HG02885 (cell line): Measurements from ENCODE around the gene CCDC85C.

Experiments
- ATAC-seq: cut with Tn5 transposase; IDR thresholded peaks from one replicate; pipeline ENCODE4 v1.9.1; 2021; ENCODE audit warnings: mild to moderate bottlenecking; ENCODE audit not compliant: unreplicated experiment, poor library complexity

The CCDC85C gene

DNA sequence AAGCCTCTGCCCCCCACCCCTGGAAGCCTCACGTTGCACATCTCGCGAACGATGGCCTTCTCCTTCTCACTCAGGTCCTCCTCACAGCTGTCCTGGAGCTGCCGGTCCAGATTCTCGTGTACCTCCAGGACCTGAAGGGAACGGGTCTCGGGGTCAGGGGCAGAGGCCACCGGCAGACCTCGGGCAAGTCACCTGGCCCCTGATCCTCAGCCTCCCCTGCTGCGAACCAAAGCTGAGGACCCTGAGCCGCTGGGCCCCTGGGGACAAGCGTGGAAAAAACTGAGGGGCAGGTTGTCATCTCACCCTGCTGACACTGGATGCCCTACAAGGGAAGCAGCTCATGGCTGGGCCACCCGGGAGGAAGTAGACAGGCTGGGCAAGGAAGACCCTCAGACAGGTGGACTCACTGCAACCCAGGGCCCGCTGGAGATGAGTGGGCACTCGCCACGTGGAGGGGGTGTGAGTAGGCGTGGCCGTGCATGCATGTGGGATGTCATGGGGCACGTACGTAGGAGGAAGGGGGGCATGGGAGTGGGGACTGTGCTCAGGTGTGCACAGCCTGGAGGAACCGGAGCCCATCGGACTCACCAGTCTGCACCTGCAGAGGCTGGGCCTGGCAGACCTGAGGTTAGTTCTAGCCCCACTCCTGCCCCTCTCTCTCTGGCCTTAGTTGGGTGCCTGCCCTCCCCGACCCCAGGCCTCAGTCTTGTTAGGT lies 87.7 kb downstream of the CCDC85C start:
- ATAC-seq = no peak

DNA sequence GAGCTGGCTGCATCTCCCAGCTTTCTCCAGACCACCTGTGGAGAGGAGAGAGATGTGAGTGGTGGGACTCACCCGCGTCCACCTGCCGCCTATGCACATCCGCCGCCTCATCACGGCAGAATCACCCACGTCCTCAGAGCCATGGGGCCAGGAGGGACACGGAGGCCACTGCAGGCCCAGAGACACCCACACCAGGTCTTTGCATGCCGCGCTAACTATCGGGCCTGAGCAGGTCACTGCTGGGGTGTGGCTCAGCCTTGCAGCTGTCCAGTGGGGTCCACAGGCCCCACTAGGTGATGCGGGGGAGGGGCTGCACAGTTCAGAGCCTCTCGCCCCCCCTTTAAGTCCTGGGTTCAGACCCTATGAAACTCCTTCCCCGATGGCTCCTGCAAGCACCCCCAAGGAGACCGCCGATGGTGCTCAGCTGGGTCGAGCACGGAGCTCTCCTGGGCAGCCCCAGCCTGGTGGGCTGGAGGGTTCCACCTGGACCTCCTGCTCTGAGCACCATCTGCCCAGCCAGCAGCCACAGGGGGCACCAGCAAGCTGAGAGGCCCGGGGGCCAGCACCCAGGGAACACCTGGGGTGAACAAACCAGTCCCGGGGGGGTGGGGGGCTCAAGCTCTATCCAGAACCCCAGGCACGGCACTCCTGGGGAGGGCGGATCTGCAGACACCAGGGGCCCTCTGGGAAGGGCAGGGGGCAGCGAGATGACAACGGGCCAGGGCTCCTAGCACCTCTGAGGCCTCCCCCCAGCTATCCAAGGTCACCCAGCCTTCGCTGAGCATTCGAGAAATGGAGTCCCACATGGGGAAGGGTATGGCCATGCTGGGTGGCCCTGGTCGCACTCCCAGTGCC lies 88.5 kb downstream of the CCDC85C start:
- ATAC-seq = no peak

DNA sequence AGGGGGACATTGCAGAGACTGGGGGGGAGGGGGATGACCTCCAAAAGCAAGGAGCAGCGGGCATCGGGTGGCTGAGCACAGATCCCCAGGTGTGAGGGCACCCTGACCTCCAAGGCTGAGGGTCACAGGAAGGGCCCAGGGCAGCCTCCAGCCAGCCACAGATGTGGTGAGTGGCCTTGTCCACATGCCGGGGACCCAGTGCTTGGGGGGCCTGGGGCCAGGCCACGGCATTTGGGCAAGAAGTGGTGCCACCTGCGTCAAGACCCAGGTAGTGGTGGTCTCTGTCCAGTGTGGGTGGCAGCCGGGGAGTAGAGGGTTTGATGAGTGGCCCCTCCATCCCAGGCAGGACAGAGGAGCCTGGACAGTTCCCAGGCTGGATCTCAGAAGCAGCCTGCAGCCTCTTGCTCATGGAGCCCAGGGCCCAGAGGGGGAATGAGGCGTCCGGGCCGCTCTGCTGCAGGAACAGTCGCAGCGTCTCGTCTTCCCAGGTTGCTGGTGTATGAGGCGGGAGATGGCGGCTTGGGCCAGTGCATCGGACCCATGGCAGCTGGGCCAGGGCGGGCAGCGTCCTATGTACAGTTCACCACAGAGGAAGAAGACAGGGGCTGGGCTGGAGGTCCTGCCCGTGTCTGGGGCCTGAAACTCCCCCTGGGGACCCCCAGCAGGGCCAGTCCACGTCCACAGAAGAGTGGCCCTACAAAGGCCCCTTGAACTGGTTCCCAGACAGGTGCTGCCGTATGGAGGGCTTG lies 89.3 kb downstream of the CCDC85C start:
- ATAC-seq = no peak

GRCh38 chr14:99513946-99514551 lies 90.0 kb downstream of the CCDC85C start:
- ATAC-seq = no peak

GRCh38 chr14:99513183-99513694 lies 90.8 kb downstream of the CCDC85C start:
- ATAC-seq = no peak

GRCh38 chr14:99512571-99513182 lies 91.3 kb downstream of the CCDC85C start:
- no peak for ATAC-seq

- no peak for ATAC-seq
Measured at GRCh38 chr14:99512110-99512449, 91.9 kb downstream of the CCDC85C start.

DNA sequence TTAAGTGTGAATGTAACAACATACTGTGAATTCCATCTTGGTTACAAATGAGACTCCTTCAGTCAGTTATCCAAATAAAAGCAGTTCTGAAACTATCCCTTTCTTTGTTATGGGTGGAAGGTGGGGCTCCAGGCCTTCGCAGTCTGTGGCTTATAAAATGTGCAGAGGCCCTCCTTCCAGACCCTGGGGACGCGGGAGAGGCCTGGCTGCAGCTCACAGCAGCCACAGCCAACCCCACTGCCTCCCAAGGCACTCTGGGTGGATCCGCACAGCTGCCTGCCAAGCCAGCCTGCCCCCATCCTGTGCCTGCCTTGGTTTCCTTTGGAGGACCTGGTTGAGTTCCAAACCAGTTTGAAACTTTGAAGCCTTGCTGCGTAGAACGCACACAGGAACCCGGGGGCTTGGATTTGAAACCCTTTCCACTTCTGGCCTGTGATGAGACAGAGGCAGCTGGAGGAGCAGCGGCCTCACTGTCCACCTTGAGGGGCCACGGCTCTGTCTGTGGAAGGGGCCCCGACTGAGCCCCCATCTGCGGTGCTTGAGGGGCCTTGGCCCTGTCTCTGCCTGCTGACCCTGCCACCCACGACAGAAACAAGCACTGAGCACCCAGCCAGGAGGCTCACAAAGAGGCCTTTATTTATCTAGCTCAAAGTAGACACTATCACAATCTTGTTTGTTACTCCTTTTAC lies 92.4 kb downstream of the CCDC85C start:
- no peak for ATAC-seq

DNA sequence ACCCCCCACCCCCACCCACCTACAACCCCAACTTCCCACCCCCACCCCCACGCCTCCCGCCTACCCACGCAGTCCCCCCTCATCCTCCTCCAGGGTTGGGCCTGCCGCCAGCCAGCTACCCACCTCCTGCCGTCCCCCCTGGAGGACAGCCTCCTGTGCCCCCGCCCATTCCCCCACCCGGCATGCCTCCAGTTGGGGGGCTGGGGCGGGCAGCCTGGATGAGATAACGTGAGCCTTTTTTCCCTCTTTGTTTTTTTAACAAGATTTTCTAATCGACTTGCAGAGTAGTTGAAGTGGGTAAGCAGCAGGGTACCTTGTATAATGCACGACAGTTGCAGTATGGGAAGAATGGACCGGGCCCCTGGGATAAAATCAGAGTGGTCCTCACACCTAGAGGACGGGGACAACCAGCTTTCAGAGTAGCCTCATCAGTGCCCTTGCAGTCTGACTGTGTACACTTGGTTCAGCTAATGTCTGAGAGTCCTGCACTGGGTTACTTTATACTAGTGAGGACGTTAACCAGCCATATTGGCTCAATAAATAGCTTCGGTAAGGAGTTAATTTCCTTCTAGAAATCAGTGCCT lies 93.4 kb downstream of the CCDC85C start:
- ATAC-seq = no peak

DNA sequence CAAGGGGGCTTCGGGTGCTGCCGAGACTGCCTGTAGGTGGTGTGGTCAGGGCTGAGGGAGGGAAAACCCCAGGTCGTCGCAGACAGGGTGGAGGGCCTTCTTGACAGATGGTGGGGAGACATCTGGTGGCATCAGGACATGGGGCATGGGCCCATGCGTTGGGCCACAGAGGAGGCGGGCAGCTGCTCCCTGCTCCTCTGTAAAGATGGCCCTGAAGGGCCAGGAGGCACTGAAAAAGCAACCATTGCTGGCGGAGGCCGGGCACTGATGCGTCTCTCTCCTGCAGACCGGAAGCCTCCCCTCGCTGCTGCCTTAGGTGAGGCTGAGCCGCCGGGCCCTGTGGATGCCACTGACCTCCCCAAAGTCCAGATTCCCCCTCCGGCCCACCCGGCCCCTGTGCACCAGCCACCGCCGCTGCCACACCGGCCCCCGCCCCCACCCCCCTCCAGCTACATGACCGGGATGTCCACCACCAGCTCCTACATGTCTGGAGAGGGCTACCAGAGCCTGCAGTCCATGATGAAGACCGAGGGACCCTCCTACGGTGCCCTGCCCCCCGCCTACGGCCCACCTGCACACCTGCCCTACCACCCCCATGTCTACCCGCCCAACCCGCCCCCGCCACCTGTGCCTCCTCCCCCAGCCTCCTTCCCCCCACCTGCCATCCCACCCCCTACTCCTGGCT lies 94.0 kb downstream of the CCDC85C start:
- no peak for ATAC-seq

DNA sequence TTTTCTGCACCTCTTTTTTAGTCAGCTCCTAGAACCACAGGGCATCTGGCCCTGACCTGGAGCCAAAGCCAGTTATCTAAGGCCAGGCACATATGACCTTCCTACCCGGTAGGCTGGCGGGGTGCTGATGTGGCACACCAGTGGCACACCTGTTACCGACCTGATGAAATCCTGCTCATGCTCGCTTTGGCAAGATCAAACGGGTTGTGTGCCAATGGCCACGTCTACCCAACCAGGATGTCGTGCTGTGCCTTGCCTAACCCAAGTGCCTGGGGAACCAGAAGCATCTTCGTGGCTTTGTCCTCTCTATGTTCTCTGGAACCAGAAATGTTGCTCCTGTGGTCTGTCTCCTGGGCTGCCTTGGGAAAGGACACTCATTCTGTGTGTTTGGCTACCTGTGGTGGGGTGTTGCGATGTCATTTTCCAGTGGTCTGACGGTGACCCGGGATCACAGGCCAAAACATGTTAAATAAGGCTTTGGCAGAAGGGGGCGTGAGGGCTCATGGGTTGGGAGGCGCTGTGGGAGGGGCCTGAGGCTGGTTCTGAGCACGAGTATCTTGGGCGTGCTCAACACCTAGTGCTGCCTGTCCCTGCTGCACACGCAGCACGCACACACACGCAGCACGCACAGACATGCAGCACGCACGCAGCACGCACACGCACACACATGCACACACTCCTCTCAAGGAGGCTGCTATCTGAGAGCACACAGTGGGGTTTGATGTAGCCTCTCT lies 94.9 kb downstream of the CCDC85C start:
- ATAC-seq = no peak

DNA sequence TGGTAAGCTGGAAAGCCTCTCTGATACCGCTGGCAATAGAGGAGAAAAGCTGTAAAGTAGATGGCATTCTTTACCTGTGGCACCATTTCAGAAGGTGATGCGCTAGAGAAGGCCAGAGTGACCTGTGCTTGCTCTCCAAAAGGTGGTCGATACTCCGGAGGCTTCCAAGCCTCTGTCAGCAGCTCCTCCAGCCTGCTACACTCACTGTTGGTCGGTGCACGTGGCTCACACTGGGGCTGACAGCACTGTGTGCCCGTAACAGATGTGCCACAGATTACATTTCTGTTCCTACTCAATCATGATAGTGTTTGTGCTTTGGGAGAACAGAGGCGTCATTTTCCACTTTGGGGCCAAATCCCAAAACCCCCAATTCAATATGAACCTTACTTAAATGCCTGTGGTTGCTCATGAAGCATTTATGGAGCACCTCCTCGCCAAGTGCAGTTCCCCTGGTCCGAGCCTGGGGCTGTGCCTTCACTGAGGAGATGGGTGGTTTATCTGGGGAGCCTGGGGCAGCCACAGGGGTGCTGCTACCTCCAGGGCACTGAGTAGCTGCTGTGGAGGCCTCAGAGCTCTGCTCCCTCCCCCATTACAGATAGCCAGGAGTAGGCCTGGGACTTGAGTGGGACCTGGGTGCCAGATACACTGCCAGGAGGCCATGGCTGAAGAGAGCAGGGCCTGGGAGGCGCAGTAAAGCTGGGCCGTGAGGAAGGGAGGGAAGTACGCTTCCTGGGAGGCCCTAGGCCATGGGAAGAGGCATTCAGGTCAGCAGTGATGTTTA lies 96.0 kb downstream of the CCDC85C start:
- ATAC-seq = no peak

- ATAC-seq = no peak
Measured at GRCh38 chr14:99506276-99506675, 97.7 kb downstream of the CCDC85C start.

- ATAC-seq = no peak
Measured at GRCh38 chr14:99505089-99505488, 98.9 kb downstream of the CCDC85C start.

- ATAC-seq = no peak
Measured at GRCh38 chr14:99503848-99504453, 100.1 kb downstream of the CCDC85C start.

- no peak for ATAC-seq
Measured at GRCh38 chr14:99502989-99503421, 101.0 kb downstream of the CCDC85C start.

DNA sequence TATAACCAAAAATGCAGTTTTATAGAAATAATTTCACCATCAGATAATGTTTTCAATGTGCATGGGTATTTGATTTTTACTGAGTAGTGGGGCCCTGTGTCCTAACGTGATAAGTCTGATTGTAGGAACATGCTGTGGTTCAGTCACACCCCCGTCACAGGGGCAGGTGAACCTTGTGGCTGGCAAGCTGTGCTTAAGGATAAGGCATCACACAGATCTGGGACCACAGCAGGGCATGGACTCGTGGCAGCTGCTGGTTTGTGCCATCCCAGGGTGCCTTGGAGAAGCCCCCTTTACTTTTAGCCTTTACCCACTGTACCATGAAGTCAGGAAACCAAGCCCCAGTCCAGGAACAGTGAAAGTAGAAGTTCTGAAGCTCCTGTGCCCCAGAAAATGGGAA lies 106.1 kb downstream of the CCDC85C start:
- no peak for ATAC-seq
